H1 (cell line): ENCODE data around the gene ORAI3. TPM values are rescaled to one million over a fixed set of nuclear protein-coding genes. Genes with fewer than 3 reads are reported as not detected.

ENCODE experiments used
- CTCF ChIA-PET: fragments of 300-600 bp; sonication (Branson Sonifier 250); formaldehyde crosslinking; loops from one replicate; lab custom pipeline; 2021; ENCODE audit not compliant: partially characterized antibody; lab: Charles Lee
- POLR2A ChIA-PET: fragments of 300-600 bp; sonication (Branson Sonifier 250); formaldehyde crosslinking; loops from one replicate; lab custom pipeline; 2021; ENCODE audit warnings: inconsistent platforms; ENCODE audit not compliant: partially characterized antibody; lab: Charles Lee
- DNase-seq, 2 experiments: peaks; one replicate each; pipeline versions ENCODE4 v3.0.0 to v3.0.0-alpha.2; 2010 to 2022; ENCODE audit warnings: low spot score in 2 of 2, low read depth in 1 of 2, mixed read lengths in 1 of 2
- FAIRE-seq: peaks from 2 replicates; lab custom pipeline; 2011; peaks lifted over from hg19 to GRCh38; lab: Jason Lieb, UNC
- H2AFZ ChIP-seq: 2 replicates; pipeline ENCODE4 v1.8.1; 2012; ENCODE audit warnings: low read length, inconsistent platforms
- H2AK5ac ChIP-seq: 2 replicates; pipeline ENCODE4 v1.6.1; 2013; ENCODE audit warnings: low read depth, low read length
- H2BK120ac ChIP-seq: replicated peaks from 2 replicates; pipeline ENCODE3; 2013; ENCODE audit warnings: low read depth, low read length, inconsistent platforms
- H2BK12ac ChIP-seq: 2 replicates; pipeline ENCODE4 v1.6.1; 2013; ENCODE audit warnings: low read depth, low read length
- H2BK15ac ChIP-seq: 2 replicates; pipeline ENCODE4 v1.6.1; 2013; ENCODE audit warnings: low read length
- H2BK20ac ChIP-seq: 2 replicates; pipeline ENCODE4 v1.6.1; 2013; ENCODE audit warnings: low read length
- H2BK5ac ChIP-seq: 2 replicates; pipeline ENCODE4 v1.6.1; 2013; ENCODE audit warnings: low read depth, low read length
- H3K14ac ChIP-seq: 2 replicates; pipeline ENCODE4 v1.6.1; 2013; ENCODE audit warnings: inconsistent platforms; ENCODE audit not compliant: insufficient read length
- H3K18ac ChIP-seq: 2 replicates; pipeline ENCODE4 v1.6.1; 2013; ENCODE audit warnings: low read length; ENCODE audit errors: extremely low read depth
- H3K23ac ChIP-seq: 2 replicates; pipeline ENCODE4 v1.6.1; 2013; ENCODE audit warnings: inconsistent platforms; ENCODE audit not compliant: insufficient read length
- H3K23me2 ChIP-seq: 2 replicates; pipeline ENCODE4 v1.6.1; 2013; ENCODE audit warnings: low read depth, low read length
- H3K27ac ChIP-seq: 2 replicates; pipeline ENCODE4 v1.6.1; 2011; ENCODE audit warnings: low read depth, low read length, inconsistent platforms
- H3K27me3 ChIP-seq, 4 experiments: replicated peaks in 1 of 4; 1 replicate in 1 of 4; 2 replicates in 3 of 4; pipeline versions ENCODE4 v1.6.1 to v1.8.1; 2011 to 2013; ENCODE audit warnings: low read length in 3 of 4, mild to moderate bottlenecking in 3 of 4, inconsistent platforms in 2 of 4, mixed read lengths in 2 of 4, moderate library complexity in 1 of 4; ENCODE audit not compliant: control insufficient read depth in 3 of 4, insufficient read depth in 3 of 4; ENCODE audit errors: extremely low read depth in 1 of 4
- H3K36me3 ChIP-seq, 4 experiments: 2 replicates each; pipeline versions ENCODE4 v1.6.1 to v1.8.1; 2011 to 2013; ENCODE audit warnings: mild to moderate bottlenecking in 4 of 4, low read length in 3 of 4, moderate library complexity in 2 of 4, control low read depth in 1 of 4, inconsistent platforms in 1 of 4; ENCODE audit not compliant: insufficient read depth in 4 of 4, control insufficient read depth in 2 of 4
- H3K4ac ChIP-seq: replicated peaks from 2 replicates; pipeline ENCODE3; 2013; ENCODE audit warnings: low read length, low read depth, mixed read lengths, inconsistent platforms; ENCODE audit not compliant: insufficient read length
- H3K4me1 ChIP-seq, 4 experiments: replicated peaks in 1 of 4; 1 replicate in 1 of 4; 2 replicates in 3 of 4; pipeline versions ENCODE4 v1.6.1 to v1.8.1; 2011 to 2013; ENCODE audit warnings: low read length in 3 of 4, inconsistent platforms in 2 of 4, mixed read lengths in 1 of 4; ENCODE audit not compliant: insufficient read depth in 4 of 4, control insufficient read depth in 3 of 4
- H3K4me2 ChIP-seq, 2 experiments: 2 replicates each; pipeline versions ENCODE4 v1.6.1 to v1.8.1; 2011 to 2013; ENCODE audit warnings: low read depth in 2 of 2, low read length in 2 of 2, control low read depth in 1 of 2, inconsistent platforms in 1 of 2, mild to moderate bottlenecking in 1 of 2; ENCODE audit not compliant: insufficient read depth in 1 of 2
- H3K4me3 ChIP-seq, 4 experiments: fragments of 200-600, 300-600 bp in 1 of 4; sonication (generic), shearing (Covaris generic), sonication (Bioruptor Twin) in 1 of 4; 2 replicates each; pipeline versions ENCODE4 v1.5.1 to v1.8.1; 2011 to 2016; ENCODE audit warnings: low read length in 4 of 4, low read depth in 3 of 4, control low read depth in 2 of 4, inconsistent platforms in 2 of 4, mild to moderate bottlenecking in 2 of 4, mixed read lengths in 1 of 4, moderate library complexity in 1 of 4; ENCODE audit not compliant: insufficient read depth in 2 of 4; ENCODE audit errors: extremely low read depth in 1 of 4
- H3K56ac ChIP-seq: replicated peaks from 2 replicates; pipeline ENCODE3; 2013; ENCODE audit warnings: low read depth, mild to moderate bottlenecking, mixed read lengths, low read length, inconsistent platforms; ENCODE audit not compliant: insufficient read length
- H3K79me1 ChIP-seq: 2 replicates; pipeline ENCODE4 v1.6.1; 2013; ENCODE audit warnings: low read depth, low read length, control low read depth
- H3K79me2 ChIP-seq, 2 experiments: 2 replicates each; pipeline versions ENCODE4 v1.6.1 to v1.8.1; 2012 to 2013; ENCODE audit warnings: low read length in 2 of 2, mild to moderate bottlenecking in 2 of 2, inconsistent platforms in 1 of 2; ENCODE audit not compliant: insufficient read depth in 2 of 2, control insufficient read depth in 1 of 2
- H3K9ac ChIP-seq, 4 experiments: replicated peaks in 1 of 4; 1 replicate in 1 of 4; 2 replicates in 3 of 4; pipeline versions ENCODE4 v1.6.1 to v1.8.1; 2011 to 2013; ENCODE audit warnings: low read depth in 3 of 4, low read length in 3 of 4, control low read depth in 2 of 4, mild to moderate bottlenecking in 2 of 4, moderate library complexity in 2 of 4, inconsistent platforms in 1 of 4; ENCODE audit errors: extremely low read depth in 1 of 4
- H3K9me3 ChIP-seq, 2 experiments: 2 replicates each; pipeline versions ENCODE4 v1.6.1 to v1.8.1; 2012 to 2013; ENCODE audit warnings: mild to moderate bottlenecking in 2 of 2, moderate library complexity in 2 of 2, control low read depth in 1 of 2, inconsistent platforms in 1 of 2, low read depth in 1 of 2, low read length in 1 of 2, mixed read lengths in 1 of 2; ENCODE audit not compliant: insufficient read depth in 2 of 2
- H4K20me1 ChIP-seq, 2 experiments: replicated peaks in 1 of 2; 2 replicates each; pipeline versions ENCODE3 to v1.8.1; 2011 to 2013; ENCODE audit warnings: inconsistent platforms in 2 of 2, low read length in 2 of 2, mild to moderate bottlenecking in 1 of 2; ENCODE audit not compliant: insufficient read depth in 2 of 2, control insufficient read depth in 1 of 2
- H4K5ac ChIP-seq: 2 replicates; pipeline ENCODE4 v1.6.1; 2013; ENCODE audit warnings: low read length, low read depth, mixed read lengths, inconsistent platforms; ENCODE audit not compliant: insufficient read length
- H4K8ac ChIP-seq: 2 replicates; pipeline ENCODE4 v1.8.0; 2013; ENCODE audit warnings: mild to moderate bottlenecking, moderate library complexity, low read length, inconsistent platforms; ENCODE audit not compliant: insufficient read depth; ENCODE audit errors: extremely low read depth
- H4K91ac ChIP-seq: replicated peaks from 2 replicates; pipeline ENCODE3; 2013; ENCODE audit warnings: low read length, mixed read lengths, inconsistent platforms; ENCODE audit not compliant: insufficient read length
- WGBS, 2 experiments: shearing (Covaris generic) in 1 of 2; methylation state at CpG; one replicate each; pipeline versions ENCODE4 v1.1.6 to v1.1.7; 2013 to 2015; ENCODE audit warnings: low lambda C conversion rate in 2 of 2, mixed read lengths in 2 of 2, inconsistent platforms in 1 of 2, low coverage in 1 of 2, missing lambda C conversion rate in 1 of 2; ENCODE audit not compliant: insufficient replicate concordance in 2 of 2, insufficient coverage in 1 of 2, insufficient read length in 1 of 2; ENCODE audit errors: extremely low coverage in 1 of 2, missing lambda C conversion rate in 1 of 2; 5-methylcytosine and 5-hydroxymethylcytosine counted together
- polyA plus RNA-seq, 7 experiments: library from polyadenylated mRNA; depleted of rRNA in 3 of 7; stranded (reverse) in 5 of 7; unstranded in 2 of 7; fragments of >200 nt in 5 of 7; fragments of 200-250 nt in 2 of 7; gene quantifications; 1 replicate in 5 of 7; 2 replicates in 1 of 7; 4 replicates in 1 of 7; pipeline versions ENCODE4 v1.2.1 to v1.2.3, GENCODE V29; 2011 to 2013; ENCODE audit warnings: missing spikeins in 2 of 7, mixed read lengths in 2 of 7
- total RNA-seq: library from RNA; stranded (reverse); fragmentation: NEBNext Ultra II Directional; extraction: Animal tissue kit (Norgen Biotek cat#: 25700); gene quantifications from 2 replicates; pipeline ENCODE4 v1.2.1, GENCODE V29; 2021

The ORAI3 gene
- total and polyA plus RNA-seq, 2 of the 8 experiments (the other 6 are each of a cell fraction or from before 2014, with no cell fraction given): 8.7 to 24.5 TPM

DNA sequence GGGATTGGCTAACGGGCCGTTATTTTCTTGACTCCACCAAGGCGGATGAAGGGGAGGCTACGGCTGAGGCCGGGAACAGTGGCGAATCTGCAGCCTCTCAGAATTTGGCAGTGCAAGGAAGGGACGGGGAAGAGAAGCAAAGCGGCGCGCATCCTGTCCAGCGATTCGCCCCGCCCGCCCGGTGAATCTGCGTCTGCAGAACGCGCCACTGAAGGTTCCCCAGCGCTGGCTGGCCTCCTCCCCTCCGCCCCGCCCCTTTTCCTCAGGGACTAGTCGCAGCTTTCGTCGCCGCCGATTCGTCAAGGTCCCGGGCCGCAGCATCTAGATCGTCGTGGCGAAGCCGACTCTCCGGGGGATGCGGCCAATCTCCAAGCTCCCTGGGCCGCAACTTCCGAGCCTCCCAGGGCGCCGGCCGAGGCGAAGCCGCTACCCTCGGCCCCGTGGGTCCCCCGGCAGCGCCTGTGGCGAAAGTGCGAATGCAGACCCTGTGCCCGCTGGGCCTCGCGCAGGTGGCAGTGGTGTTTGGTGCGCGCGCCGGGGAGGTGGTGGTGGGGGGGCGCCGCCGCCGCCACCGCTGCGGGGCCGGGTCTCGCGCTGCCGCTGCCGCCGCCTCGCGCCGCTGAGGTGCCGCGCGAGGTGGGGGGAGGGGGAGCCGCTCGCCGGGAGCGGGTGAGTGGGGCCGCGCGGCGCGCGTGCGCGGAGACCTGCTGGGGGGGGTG, 8.7 kb downstream of the ORAI3 start, which contains the start of gene SETD1A:
TSS of gene SETD1A (plus strand) at position 299 of the 719 bp plus-strand sequence. CDS start 978 bp downstream, outside the sequence.
- H3K9ac ChIP-seq: peak within 1 kb of the TSS; percentile 92 to 100 (median 98)
- peak within 1 kb of the TSS; percentile 92 for H4K91ac ChIP-seq
- DNase-seq (peak in 1 of 2 experiments; percentile 96), FAIRE-seq (no peak)
- no peak within 1 kb of the TSS for H3K23ac ChIP-seq
- peaks cover 0 to 17% of the 10 kb centered on the region in 2 experiments; a peak in 3 of 4 replicates for H3K79me2 ChIP-seq
- peak within 1 kb of the TSS; percentile 71; the same call in 1 of the 2 replicates for H2BK12ac ChIP-seq
- H3K14ac ChIP-seq: no peak within 1 kb of the TSS
- peaks cover 12 to 18% of the 10 kb centered on the region in 2 experiments for H4K20me1 ChIP-seq
- H3K79me1 ChIP-seq: peaks cover 9% of the 10 kb centered on the region
- H4K5ac ChIP-seq: peak within 1 kb of the TSS; percentile 85
- no peak within 1 kb of the TSS; the same call in 1 of the 2 replicates for H2BK15ac ChIP-seq
- H2BK20ac ChIP-seq: no peak within 1 kb of the TSS; the same call in 1 of the 2 replicates
- H3K9me3 ChIP-seq: no peaks in the 10 kb centered on the region
- H4K8ac ChIP-seq: peak within 1 kb of the TSS; percentile 100
- H3K4me3 ChIP-seq: peak within 1 kb of the TSS; percentile 60 to 96 (median 90)
- no peaks in the 10 kb centered on the region for H3K27me3 ChIP-seq
- CTCF ChIA-PET: no interaction called here
- H2AK5ac ChIP-seq: no peak within 1 kb of the TSS; the same call in 1 of the 2 replicates
- H3K4me1 ChIP-seq: peaks cover 0 to 9% (median 2%) of the 10 kb centered on the region in 4 experiments; a peak in 3 of 7 replicates
- H2BK120ac ChIP-seq: no peak within 1 kb of the TSS
- H3K18ac ChIP-seq: peak within 1 kb of the TSS; percentile 89
- 1% methylated on average over 34 of the region's 85 CpGs; no CpG with 5 or more reads in 1 of the 2 experiments for WGBS, 2 experiments
- POLR2A ChIA-PET: interaction anchor here (0.5 to 2.9 kb wide), 13 partner anchors 8 to 464 kb away, joined by 3 to 25 read pairs (median 3); partner anchors contain the start of genes ORAI3, ZNF646 and ZNF668
- peak within 1 kb of the TSS; percentile 98 for H2AFZ ChIP-seq
- peak within 1 kb of the TSS; percentile 90 for H3K56ac ChIP-seq
- peak within 1 kb of the TSS; percentile 96 for H2BK5ac ChIP-seq
- peaks cover 24 to 33% (median 30%) of the 10 kb centered on the region in 4 experiments for H3K36me3 ChIP-seq
- H3K23me2 ChIP-seq: no peaks in the 10 kb centered on the region; the same call in 1 of the 2 replicates
- H3K27ac ChIP-seq: peak within 1 kb of the TSS; percentile 100
- peak within 1 kb of the TSS; percentile 86 for H3K4ac ChIP-seq
- H3K4me2 ChIP-seq: peak within 1 kb of the TSS; percentile 54 to 81
